MCF 10A (cell line): Measurements from ENCODE around the gene MTHFD2L. TPM values are rescaled to one million over a fixed set of nuclear protein-coding genes. Genes with fewer than 3 reads are reported as not detected.

Experiments used
- BruUV-seq: library from RNA; stranded (reverse); fragments of 400-500 nt; replicated peaks from 2 replicates; lab custom pipeline; 2021; lab: Mats Ljungman, UMichigan
- CTCF ChIA-PET: fragments of 300-600 bp; sonication (Branson Sonifier 250); formaldehyde crosslinking; extraction: SDS; loops from one replicate; lab custom pipeline; 2021; ENCODE audit warnings: antibody characterized with exemption, inconsistent platforms; lab: Yijun Ruan, JAX
- POLR2A ChIA-PET: fragments of 300-600, 350-650 bp; sonication (Branson Sonifier 250); formaldehyde crosslinking; extraction: SDS; loops from one replicate; lab custom pipeline; 2020; ENCODE audit warnings: antibody characterized with exemption, inconsistent platforms; lab: Yijun Ruan, JAX
- DNase-seq: peaks from one replicate; pipeline ENCODE4 v3.0.0-alpha.2; 2018; ENCODE audit not compliant: unreplicated experiment
- H3K27ac Mint-ChIP-seq: one replicate; pipeline ENCODE4 v1.8.0; 2022; ENCODE audit warnings: mild to moderate bottlenecking, low read depth, mixed read lengths; ENCODE audit not compliant: unreplicated experiment
- H3K27me3 Mint-ChIP-seq: one replicate; pipeline ENCODE4 v1.8.0; 2022; ENCODE audit warnings: mixed read lengths; ENCODE audit not compliant: insufficient read depth, unreplicated experiment
- H3K36me3 Mint-ChIP-seq: one replicate; pipeline ENCODE4 v1.8.0; 2022; ENCODE audit warnings: mild to moderate bottlenecking, moderate library complexity, mixed read lengths; ENCODE audit not compliant: insufficient read depth, unreplicated experiment
- H3K4me1 Mint-ChIP-seq: one replicate; pipeline ENCODE4 v1.8.0; 2022; ENCODE audit warnings: mixed read lengths; ENCODE audit not compliant: insufficient read depth, unreplicated experiment
- H3K4me3 Mint-ChIP-seq: one replicate; pipeline ENCODE4 v1.8.0; 2022; ENCODE audit warnings: mild to moderate bottlenecking, moderate library complexity, mixed read lengths; ENCODE audit not compliant: unreplicated experiment
- H3K9me3 Mint-ChIP-seq: one replicate; pipeline ENCODE4 v1.8.0; 2022; ENCODE audit warnings: mixed read lengths; ENCODE audit not compliant: unreplicated experiment
- intact Hi-C: fragments of 100-400 bp; cut with micrococcal nuclease; formaldehyde crosslinking; loops from 2 replicates; pipeline ENCODE4 v1.14.1; 2022
- total RNA-seq: library from RNA; stranded (reverse); gene quantifications from 2 replicates; pipeline ENCODE4 v1.2.3, GENCODE V29; 2022
- TF ChIP-seq, protein P1 (sequence below): fragments of 200-600 bp; IDR thresholded peaks from one replicate; pipeline ENCODE4 v1.8.0; 2022; ENCODE audit warnings: antibody characterized with exemption, mild to moderate bottlenecking; ENCODE audit not compliant: unreplicated experiment

The MTHFD2L gene
- total RNA-seq, 1 experiment from 2014 or later, result 113 TPM

DNA sequence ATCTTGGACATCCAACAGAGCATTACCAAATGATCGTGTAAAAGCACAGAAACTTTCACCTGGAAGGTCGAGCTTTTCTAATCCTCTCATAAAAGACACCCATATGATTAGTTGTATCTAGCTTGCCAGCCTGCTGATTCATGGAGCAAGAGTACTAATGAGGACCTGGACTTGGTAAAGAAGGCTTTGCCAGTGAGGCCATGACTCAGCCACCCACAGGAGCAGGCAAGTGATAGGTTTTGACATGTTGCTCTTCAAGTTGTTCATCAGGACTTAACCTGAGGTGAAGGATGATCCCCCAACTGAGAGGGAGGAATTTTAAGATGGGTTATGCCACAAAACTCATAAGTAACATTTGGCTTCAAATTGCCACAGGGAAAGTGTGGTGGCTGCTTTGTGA, 125.7 kb downstream of the MTHFD2L start:
- H3K9me3 Mint-ChIP-seq, result no peaks in the 10 kb centered on the region
- DNase-seq, result peak; percentile 93

DNA sequence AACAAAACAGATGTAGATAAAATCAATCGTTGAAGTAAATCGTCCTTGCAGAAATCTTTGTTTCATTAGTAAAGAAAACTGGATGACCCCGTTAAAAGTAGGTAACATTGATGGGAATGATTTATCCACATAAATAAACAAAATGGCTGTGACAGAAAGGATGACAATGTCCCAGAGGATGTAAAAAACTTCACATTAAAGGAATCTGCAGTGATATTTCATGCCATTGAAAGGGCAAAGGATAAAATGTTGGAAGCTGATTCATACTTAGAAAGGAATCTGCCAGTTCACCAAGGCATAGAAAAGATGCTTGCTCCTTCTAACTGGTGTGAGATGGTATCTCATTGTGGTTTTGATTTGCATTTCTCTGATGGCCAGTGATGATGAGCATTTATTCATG, 126.1 kb downstream of the MTHFD2L start:
- H3K4me1 Mint-ChIP-seq, result peaks cover 21% of the 10 kb centered on the region
- H3K9me3 Mint-ChIP-seq, result no peaks in the 10 kb centered on the region
- H3K36me3 Mint-ChIP-seq, result peaks cover 45% of the 10 kb centered on the region
- peak; percentile 22 for DNase-seq
- TF ChIP-seq, protein P1, sequence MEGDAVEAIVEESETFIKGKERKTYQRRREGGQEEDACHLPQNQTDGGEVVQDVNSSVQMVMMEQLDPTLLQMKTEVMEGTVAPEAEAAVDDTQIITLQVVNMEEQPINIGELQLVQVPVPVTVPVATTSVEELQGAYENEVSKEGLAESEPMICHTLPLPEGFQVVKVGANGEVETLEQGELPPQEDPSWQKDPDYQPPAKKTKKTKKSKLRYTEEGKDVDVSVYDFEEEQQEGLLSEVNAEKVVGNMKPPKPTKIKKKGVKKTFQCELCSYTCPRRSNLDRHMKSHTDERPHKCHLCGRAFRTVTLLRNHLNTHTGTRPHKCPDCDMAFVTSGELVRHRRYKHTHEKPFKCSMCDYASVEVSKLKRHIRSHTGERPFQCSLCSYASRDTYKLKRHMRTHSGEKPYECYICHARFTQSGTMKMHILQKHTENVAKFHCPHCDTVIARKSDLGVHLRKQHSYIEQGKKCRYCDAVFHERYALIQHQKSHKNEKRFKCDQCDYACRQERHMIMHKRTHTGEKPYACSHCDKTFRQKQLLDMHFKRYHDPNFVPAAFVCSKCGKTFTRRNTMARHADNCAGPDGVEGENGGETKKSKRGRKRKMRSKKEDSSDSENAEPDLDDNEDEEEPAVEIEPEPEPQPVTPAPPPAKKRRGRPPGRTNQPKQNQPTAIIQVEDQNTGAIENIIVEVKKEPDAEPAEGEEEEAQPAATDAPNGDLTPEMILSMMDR, result no peak
- intact Hi-C loops, result no loop called here
- CTCF ChIA-PET, result interaction anchor here (0.6 to 2.5 kb wide), 4 partner anchors 17 to 55 kb away, joined by 3 to 8 read pairs (median 4); no protein-coding TSS in a partner anchor
- POLR2A ChIA-PET, result interaction anchor here (0.6 to 2.6 kb wide), 9 partner anchors 15 to 56 kb away, joined by 3 to 27 read pairs (median 5); partner anchors contain the start of gene EPGN
- no peaks in the 10 kb centered on the region for H3K27me3 Mint-ChIP-seq
- BruUV-seq, result no TSS peak
- H3K4me3 Mint-ChIP-seq, result peak overlapping the region; percentile 58
- peak overlapping the region; percentile 81 for H3K27ac Mint-ChIP-seq

More for the DNA sequence above, 125.7 kb downstream of the MTHFD2L start:
- POLR2A ChIA-PET, result interaction anchor here (0.6 to 2.6 kb wide), 13 partner anchors 15 to 64 kb away, joined by 3 to 27 read pairs (median 4); partner anchors contain the start of gene EPGN
- Mint-ChIP-seq H3K4me3 (peak overlapping the region; percentile 58), H3K27me3 (no peaks in the 10 kb centered on the region), H3K27ac (peak overlapping the region; percentile 81), H3K36me3 (peaks cover 44% of the 10 kb centered on the region), H3K4me1 (peaks cover 21% of the 10 kb centered on the region)
- TF ChIP-seq, protein P1, result no peak
- no TSS peak for BruUV-seq
- intact Hi-C loops, result no loop called here
- CTCF ChIA-PET, result interaction anchor here (0.6 to 2.5 kb wide), 3 partner anchors 16 to 55 kb away, joined by 3 to 8 read pairs (median 5); no protein-coding TSS in a partner anchor

DNA sequence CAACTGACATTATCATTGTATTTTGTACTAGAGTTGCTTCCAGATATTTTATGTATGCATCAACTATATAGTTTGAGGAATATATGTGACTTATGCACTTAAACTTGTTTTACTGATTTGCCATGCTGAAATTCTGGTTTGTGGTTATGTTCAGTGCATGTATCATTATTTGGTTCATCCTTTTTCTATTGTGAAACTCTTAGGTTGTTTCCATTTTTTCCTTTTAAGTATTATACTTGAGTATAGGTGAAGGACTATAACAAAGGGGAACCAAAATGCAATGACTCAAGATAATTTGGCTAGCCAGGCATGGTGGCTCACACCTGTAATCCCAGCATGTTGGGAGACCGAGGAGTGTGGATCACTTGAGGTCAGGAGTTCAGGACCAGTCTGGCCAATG, 129.2 kb downstream of the MTHFD2L start:
- H3K27me3 Mint-ChIP-seq, result no peaks in the 10 kb centered on the region
- H3K9me3 Mint-ChIP-seq, result no peaks in the 10 kb centered on the region
- H3K27ac Mint-ChIP-seq, result no peak overlapping the region
- POLR2A ChIA-PET, result interaction anchor here (0.6 kb wide), 1 partner anchor 19 kb away, joined by 3 read pairs; no protein-coding TSS in a partner anchor
- CTCF ChIA-PET, result interaction anchor here (2.0 kb wide), 1 partner anchor 19 kb away, joined by 5 read pairs; no protein-coding TSS in a partner anchor
- no peak for DNase-seq
- BruUV-seq, result no TSS peak
- H3K4me3 Mint-ChIP-seq, result no peak overlapping the region
- TF ChIP-seq, protein P1, result no peak
- peaks cover 36% of the 10 kb centered on the region for H3K36me3 Mint-ChIP-seq
- H3K4me1 Mint-ChIP-seq, result peaks cover 16% of the 10 kb centered on the region
- intact Hi-C loops, result no loop called here

DNA sequence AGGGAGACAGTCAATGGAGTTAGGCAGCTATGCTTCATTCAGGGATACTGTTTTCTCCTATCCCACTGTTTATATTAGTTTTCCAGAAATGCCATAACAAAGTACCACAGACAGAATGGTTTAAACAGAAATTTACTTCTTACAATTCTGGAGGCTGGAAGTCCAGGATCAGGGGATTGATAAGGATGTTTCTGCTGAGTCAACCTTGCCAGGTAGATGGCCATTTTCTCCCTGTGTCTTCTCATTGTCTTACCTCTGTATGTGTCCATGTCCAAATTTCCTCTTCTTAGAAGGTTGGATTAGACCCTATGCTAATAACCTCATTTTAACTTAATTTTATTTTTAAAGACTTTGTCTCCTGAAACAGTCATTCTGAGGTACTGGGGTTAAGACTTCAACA, 129.9 kb downstream of the MTHFD2L start:
- H3K27ac Mint-ChIP-seq, result no peak overlapping the region
- no peaks in the 10 kb centered on the region for H3K9me3 Mint-ChIP-seq
- H3K27me3 Mint-ChIP-seq, result no peaks in the 10 kb centered on the region
- peaks cover 34% of the 10 kb centered on the region for H3K36me3 Mint-ChIP-seq
- ChIA-PET POLR2A (interaction anchor here (0.6 to 1.2 kb wide), 2 partner anchors 19 to 21 kb away, joined by 3 read pairs; no protein-coding TSS in a partner anchor), CTCF (no interaction called here)
- TF ChIP-seq, protein P1, result no peak
- no peak overlapping the region for H3K4me3 Mint-ChIP-seq
- H3K4me1 Mint-ChIP-seq, result peaks cover 14% of the 10 kb centered on the region
- intact Hi-C loops, result no loop called here
- BruUV-seq, result no TSS peak
- no peak for DNase-seq
